NCI-H2227 (cell line): Measurements from ENCODE around the gene EDAR.

Experiments
- DNase-seq: peaks from one replicate; lab custom pipeline; 2025; ENCODE audit not compliant: unreplicated experiment; lab: John Stamatoyannopoulos, UW

Gene EDAR

DNA sequence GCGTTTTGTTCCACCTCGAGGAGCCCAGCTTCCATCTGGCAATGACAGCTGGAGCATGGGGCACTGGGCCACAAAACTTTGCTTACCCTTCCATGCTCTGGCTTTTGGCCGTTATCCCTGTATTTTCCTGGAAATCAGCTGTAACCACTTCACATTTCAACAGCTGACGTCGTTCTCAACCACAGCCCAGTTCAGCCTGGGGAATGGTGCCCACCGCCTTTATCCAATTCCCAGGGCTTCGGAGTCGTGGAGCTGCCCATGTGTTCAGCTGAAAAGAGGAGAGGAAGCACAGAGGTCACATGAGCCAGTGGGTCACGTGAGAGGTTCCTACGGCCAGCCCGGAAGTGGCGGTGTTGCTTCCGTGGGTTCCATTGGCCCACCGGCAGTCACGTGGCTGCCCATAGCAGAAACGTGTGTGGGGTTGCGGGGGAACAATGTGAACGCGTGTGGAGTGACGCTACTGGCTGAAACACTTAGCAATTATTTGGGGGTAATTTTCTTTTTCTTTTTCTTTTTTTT lies 16.7 kb upstream of the EDAR start:
- no peak for DNase-seq

DNA sequence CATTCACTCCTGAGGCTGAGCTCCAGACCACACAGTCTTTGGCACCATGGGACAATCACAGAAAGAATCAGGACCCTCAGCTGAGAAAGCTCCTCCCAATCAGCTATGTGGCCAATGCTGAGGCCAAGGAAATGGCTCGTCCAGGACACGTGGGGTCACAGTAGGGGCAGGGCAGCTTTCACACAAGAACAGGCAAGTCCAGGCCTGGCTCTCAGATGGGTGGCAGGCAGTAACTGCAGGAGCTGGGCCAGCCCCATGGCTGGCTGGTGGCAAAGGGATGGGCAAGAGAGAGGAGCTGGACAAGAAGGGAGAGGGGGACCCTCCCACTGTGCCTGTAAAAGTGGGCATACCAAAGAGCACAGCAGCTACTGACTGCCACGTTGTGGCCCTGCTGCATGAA lies 12.2 kb upstream of the EDAR start:
- DNase-seq = no peak

DNA sequence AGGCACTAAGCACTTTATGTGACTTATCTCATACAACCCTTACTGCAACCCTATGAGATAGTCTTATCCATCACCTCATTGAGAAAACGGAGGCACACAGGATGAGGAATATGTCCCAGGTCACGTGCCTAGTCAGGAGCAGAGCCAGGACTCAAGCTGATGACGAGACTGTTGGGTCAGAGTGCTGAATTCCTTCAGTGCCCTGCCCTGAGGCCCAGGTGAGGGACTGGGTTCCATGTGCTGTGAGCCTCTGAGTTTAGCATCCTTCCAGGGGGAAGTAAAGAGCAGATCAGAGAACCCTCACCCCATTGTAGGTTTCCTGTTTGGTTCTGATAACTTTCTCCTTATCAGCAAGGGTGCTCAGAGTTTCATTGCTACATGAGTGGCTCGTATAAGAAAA lies 11.7 kb upstream of the EDAR start:
- DNase-seq = no peak

DNA sequence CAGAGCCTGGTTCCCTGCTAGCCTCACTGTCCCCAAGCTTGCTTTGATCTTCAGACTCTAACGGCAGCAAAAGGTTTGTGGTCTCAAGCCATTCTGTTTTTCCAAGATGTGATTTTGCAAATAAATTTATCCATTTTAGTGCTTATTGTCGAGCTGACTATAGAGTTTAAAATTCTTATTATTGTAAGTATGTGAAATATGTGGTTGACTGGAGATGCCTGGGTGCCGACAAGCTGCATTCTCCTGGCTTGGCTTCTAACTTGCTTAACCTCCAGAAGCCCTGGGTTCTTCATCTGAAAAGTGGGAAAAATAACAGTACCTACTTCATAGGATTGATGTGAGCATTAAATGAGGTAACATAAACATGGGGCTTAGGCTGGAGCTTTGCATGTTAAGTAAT lies 9.9 kb upstream of the EDAR start:
- DNase-seq = no peak

DNA sequence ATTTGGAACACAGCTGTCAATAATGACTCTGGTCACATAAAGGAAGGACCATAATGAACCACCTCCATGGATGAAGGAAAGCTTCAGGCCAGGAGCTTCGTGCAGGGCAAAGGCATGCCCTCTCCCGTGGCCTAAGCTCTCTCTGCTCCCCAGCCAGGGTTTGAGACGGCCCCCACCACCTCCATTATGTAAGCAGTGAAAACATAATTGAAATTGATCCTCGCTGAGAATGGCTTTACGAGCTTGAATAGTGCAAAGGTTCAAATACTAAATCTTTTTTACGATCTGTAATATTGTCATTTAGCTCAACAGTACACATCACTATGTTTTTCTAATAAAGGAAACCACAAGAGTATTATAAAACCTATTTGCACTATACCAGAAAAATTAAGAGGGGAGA lies 5.2 kb upstream of the EDAR start:
- no peak for DNase-seq

DNA sequence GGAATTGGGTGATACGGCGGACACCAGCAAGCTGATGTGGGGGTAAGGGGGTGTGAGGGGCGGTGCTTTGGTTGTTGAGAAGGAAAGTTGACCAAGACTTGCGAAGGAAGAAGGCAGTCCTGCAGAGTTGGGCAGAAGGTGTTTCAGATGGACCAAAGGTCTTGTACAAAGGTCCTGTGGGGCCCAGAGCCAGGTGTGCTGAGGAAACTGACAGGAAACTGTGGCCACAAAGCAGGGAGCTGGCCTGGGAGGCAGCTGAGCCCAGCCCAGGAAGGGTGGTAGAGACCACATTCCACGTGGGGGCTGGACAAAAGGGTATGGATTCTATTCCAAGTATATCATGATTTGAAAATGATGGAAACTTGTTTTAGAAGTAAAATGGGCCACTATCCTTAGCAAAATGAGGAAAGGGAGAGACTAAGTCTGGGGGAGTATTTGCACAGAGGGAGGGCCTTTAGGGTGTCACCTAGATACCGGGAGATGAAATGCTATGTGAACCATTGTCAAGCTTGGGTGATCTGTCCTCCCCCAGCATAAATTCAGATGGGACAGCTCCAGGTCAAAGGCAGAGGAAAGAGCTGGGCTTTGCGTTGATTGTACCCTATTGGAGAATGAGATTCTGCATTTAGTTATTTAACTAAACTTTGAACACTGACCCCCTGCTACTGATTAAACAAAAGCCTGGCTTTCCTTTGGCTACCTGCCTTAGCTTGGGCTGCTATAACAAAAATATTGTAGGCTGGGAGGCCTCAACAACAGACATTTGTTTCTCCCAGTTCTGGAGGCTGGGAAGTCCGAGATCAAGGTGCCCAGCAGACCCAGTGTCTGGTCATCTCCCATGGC lies 4.3 kb upstream of the EDAR start:
- DNase-seq = no peak

DNA sequence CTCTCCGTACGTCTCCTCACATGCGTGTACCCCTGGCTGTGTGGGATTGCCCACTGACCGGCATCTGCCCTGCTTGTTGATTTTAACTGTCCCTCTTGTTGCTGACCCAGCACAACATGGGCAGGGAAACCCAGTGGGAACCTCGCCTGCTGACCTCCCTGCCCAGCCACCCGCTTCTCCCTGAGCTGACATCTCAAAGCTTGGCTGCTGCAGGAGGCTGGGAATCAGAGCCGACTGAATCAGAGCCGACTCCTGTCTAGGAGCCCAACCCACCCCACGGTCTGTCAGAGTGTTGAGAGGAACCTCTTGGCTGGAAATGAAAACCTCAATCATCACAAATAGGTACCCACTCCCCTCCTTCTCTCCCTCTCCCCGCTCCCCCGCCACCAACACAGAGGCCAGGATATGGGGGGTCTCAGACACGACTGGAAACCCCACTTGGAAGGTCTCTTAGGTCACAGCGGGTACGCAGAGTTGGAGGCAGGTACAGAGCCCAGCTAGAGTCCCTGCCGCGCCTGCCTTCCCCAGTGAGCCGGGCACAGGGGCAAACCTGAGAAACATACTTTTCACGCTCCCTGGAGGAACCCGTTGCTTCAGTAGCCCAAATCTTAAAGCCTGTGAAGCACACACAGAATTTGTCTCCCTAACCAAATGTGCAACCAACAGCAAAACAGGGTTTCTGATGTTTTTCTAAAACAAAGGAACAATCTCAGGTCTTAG lies 784 bp downstream of the EDAR start:
- no peak for DNase-seq

DNA sequence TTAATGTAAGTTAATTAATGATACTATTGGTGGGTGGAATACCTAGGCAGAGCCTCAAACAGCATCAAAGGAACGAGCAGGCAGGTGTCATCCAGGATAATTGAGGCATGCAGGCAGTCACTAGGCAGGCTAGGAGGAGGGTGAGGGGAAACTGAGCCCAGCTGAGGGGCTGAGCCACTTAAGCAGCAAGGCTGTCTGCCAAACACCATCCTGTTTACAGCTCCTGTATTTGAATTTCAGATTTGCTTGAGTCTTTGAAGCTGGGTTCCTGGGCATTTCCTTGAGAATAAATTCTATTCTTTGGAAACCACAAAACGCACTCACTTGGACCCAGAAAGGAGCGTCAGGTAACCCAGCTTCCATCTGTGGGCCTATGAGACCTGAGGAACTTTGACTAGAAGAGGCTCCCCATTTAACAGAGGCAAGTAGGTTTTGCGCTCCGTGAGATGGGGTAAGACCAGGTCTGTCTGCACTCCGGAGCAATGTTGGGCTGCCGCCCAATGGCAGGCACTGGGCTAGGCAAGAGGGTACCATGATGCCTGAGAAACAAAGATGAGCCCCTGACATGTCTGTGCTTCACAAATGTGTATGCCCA lies 2.0 kb downstream of the EDAR start:
- no peak for DNase-seq

DNA sequence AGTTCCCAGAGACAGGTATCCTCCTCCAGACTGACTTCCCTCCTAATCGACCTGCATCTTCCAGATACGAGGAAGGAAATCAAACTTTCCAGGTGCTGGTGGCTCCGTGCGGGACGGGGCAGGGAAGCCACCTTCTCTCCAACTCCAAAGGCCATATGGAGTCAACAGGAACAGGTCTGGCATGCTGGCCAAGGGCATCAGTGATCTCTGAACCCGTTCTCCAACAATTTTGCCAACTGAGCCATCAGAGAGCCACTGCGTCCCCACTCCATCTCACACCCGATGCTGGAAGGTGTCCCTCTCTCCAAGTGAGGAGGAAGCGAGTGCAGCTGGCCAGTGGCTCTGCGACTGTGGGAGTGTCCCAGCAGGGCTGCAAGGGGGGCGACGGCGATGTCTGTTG lies 5.4 kb downstream of the EDAR start:
- no peak for DNase-seq

DNA sequence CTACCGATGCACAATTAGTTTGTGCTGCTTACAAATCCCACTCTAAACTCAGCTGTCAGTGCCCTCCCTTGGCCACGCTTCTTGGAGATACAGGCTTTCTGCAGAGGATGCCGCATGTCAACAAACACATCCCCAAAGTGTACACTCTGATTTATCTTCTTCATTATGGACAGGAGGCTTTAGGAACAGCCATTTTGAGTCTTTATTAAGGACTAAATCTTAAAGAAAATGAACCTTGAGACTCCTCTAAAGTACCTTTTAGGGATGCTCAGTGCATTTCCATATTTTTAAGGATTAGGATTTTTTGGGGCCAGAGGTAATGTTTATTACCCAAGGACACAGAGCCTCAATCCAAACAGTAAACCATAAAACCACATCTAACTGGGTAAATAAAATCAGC lies 6.0 kb downstream of the EDAR start:
- DNase-seq = no peak

DNA sequence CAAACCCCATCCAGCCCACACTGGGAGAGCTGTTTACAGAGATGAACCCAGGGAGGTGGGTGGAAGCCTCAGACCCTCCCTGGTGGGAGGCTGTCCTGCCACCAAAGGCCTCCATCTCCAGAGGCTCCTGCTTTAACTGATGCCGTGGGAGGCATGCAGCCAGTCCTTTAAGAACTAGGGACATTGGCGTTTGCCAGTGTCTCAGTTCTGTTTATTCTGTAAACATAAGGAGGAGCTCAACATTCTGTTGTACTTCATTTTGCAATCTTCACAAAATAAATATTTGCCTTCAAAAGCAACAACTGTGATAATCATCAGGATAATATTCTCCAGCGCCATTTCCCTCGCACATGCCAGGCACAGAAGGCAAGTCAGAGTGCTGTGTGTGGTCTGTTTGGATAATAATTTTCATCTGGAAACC lies 6.8 kb downstream of the EDAR start:
- DNase-seq = no peak

DNA sequence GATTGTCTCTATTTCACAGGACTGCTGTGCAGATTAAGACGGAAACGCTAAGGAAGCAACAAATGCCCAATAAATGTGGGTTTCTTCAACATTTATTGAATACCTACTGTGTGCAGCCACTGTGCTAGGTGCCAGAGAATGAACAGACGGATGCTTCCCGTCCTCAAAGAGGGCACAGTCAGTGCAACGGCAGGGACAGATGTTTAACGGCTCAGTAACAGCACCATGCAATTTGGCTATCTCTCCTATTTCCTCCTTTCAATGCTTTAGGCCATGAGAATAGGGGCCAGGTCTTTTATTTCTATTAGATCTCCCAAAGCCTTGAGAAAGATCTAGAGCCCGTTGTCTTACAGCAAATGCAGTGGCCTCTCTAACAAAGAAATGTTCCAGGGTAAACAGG lies 7.2 kb downstream of the EDAR start:
- DNase-seq = no peak

DNA sequence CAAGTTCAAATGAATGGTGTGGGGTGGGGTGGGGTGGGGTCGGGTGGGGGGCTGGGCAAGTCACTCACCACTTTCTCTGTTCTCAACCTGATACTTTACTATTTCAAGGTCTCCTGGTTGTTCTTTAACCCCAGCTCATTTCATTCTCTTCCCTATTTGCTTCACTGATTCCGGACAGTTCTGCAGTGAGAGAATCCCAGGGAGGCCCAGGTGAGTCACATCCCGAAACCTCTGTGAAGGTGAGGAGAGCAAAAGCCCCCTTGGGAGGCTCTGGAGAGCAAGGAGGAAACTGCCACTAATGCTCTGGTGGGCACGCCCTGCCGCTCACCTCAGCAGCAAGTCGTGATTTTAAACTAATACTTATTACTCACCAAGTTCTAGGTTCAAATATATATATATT lies 8.9 kb downstream of the EDAR start:
- DNase-seq = no peak

DNA sequence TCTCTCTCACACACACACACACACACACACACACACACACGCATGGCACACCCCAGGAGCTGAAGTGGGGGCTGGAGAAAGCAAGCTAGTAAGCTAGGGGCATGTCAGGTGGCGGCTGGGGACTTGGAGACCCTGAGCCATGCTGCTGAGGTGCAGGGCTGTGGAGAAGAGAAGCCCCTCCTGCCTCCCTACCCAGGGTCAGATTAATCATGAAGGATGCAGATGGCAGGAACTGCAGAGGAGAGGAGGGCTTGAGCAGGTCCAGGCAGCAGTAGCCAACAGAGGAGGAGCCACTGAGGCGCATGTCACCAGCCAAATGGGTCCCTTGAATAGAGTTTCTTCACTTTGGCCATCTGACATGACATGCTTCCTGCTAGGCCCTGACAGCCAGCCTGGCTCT lies 9.6 kb downstream of the EDAR start:
- no peak for DNase-seq

DNA sequence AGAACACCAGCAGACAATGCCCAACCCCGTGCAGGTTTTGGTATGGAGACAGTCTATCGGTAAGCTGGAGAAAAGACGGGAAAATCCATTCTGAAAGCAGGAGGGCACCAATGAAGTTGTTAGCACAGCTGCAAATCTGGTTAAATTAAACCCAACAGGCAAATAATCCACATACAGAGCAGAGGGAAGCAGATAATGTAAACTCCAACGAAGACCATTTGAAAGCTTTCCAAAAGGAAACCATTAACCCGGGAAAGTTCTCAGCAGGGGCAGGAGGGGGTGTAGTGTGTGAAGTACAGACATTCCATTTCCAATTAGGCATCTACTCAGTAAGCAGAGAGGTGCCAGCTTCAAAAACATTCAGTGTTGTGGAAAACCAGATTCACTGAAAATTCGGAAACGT lies 10.3 kb downstream of the EDAR start:
- DNase-seq = no peak

DNA sequence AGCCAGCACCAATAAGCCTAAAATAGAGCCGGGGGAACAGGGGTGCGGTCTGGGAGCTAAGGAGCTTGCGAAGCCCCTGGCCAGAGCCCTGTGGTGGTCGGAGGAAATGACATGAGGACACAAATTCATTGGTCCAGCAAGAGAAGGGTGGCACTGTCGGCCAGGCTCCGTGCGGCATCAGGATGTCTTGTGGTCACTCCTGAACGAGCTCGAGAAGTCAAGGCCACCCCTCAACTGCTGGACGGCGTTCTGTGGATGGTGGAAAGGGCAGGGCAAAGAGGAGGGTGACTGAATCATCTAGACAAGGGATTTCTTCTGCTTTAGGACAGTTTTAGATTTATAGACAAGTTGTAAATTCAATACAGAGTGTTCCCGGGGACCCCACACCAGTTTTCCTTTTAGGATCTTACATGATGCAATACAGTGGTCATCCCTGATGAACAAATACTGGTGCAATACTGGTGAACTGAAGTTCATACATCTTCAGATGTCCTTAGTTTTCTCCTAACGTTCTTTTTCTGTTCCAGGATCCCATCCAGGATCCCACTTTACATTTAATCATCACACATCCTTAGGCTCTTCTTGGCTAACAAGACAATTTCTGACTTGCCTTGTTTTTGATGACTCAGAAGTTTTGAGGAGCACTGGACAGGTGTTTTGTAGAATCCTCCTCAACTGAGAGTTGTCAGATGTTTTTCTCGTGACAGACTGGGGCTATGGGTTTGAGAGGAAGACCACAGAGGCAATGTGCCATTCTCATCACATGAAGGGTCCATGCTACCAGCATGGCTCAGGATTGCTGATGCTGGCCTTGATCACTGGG lies 13.2 kb downstream of the EDAR start:
- DNase-seq = no peak

DNA sequence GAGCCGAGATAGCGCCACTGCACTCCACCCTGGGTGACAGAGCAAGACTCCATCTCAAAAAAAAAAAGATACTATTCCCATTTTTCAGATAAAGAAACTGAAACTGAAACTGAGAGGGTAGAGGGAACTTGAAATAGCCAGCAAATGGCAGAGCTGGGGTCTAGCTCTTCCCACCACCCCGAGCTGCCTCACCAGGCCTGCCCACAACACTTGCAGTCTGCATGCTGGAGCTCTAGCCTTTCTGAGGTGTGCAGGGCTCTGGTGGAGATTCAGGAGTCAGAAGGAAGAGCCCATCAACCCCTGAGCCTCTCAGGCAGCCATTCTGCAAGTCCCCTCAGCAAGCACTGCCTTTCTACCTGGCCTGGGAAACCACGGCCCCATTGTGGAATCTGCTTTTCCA lies 14.3 kb downstream of the EDAR start:
- DNase-seq = no peak

DNA sequence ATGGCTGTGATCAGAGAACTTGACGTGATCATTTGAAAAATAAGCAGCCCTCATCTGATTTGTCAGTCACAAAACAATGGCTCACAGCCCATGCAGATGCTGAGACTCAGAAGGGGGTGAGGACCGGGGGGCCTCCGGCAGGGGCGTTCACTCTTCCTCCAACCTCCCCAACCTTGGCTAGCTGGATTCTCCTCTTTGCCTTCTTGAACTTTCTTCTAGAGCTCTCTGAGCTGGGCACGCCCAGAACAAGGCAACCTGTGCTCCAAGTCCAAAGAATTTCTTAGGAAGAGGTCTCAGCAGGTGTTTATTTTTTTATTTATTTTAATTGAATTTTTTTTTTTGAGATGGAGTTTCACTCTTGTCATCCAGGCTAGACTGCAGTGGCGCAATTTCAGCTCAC lies 16.4 kb downstream of the EDAR start:
- no peak for DNase-seq

DNA sequence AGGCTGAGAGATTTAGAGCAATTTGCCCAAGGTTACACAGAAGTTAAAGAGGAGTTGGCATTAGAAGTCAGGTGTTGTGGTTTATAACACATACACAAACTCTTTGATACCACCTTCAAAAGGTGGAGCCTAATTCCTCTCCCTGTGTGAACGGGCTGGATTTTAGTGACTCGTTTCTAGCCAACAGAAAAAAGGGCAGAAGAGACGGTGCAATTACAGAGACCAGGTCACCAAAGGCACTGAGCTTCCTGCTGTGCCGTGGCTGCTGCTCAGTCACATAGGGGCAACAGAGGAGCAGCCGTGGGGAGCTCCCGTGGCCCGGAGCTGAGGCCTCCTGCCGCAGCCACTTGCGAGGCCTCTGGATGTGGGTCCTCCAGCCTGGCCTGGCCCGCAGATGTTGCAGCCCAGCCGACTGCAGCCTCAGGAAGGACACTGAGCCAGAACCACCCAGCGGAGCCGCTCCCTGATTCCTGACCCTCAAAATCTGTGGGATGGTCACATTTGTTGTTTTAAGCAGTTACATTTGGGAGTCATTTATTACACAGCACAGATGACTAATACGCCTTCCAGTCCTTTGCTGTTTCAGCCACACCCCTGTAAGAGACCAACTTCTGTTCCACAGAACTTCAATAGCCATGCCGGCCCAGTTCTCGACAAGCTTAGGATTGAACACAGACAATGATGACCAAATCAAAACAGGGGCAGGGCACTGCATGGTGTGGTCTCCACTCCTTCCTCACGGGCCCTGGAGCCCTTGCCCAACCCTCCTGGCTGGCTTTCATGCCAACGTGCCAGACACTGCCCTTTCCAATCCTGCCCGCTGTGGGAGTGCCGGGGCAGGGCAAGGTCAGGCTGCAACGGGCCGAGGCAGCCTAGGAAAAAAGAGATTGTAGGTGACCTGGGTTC lies 17.1 kb downstream of the EDAR start:
- DNase-seq = no peak

DNA sequence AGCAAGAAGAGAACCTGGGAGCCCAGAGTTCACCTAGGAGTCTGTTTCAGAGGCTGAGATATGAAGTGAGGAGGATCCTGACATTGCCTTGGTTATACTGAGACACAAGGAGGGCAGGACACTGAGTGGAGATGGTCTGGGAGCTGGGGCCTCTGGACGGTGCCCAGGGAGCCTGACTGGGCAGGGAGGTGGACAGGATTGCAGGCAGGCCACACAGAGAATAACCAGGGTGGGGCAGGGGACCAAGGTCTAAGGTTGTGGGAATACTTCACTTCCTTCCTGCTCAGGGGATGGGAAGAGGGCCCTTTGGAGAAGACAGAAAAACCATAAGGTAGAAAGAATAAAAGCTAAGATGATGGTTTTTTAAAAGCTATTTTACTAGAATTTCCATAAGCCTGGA lies 18.7 kb downstream of the EDAR start:
- no peak for DNase-seq
